Measurements from ENCODE around the gene ITM2C.

ITM2C gene

DNA sequence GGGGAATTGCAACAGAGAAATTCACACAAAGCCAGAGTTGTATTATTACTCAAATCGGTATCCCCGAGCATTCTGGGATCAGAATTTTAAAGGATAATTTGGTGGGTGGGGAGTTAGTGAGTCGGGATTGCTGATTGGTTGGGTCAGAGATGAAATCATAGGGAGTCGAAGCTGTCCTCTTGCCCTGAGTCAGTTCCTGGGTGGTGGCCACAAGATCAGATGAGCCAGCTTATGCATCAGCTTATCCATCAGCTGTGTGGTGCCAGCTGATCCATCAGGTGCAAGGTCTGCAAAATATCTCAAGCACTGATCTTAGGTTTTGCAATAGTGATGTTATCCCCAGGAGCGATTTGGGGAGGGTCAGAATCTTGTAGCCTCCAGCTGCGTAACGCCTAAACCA is 34.3 kb upstream of the ITM2C start:
- Histone ChIP-seq H3K4me3 (ENCODE audit: low read depth, low read length) (no peak overlapping the region), H3K4me1 (ENCODE audit: control insufficient read depth, insufficient read depth, low read length) (no peaks in the 10 kb centered on the region), H3K9me3 (ENCODE audit: control insufficient read depth, insufficient read depth, low read depth, low read length) (no peaks in the 10 kb centered on the region), H3K27ac (ENCODE audit: extremely low read depth, low read depth, low read length) (no peak overlapping the region), H3K36me3 (ENCODE audit: control insufficient read depth in 2 of 2, insufficient read depth in 1 of 2, low read length in 2 of 2) (no peaks in the 10 kb centered on the region)
- ChIA-PET CTCF (interaction anchor here (2.8 kb wide), 1 partner anchor 158 kb away, joined by 7 read pairs; no protein-coding TSS in a partner anchor), POLR2A (no interaction called here)
- TF ChIP-seq ZNF624 (tag by site-specific recombination; IDR thresholded peaks at IDR 0.05) (no peak), TRIM28 (IDR thresholded peaks at IDR 0.05; ENCODE audit: borderline replicate concordance, low read length) (no peak), ZNF341 (tag by site-specific recombination; IDR thresholded peaks at IDR 0.05; ENCODE audit: low read depth) (no peak), ZNF510 (tag by site-specific recombination; IDR thresholded peaks at IDR 0.05; ENCODE audit: insufficient replicate concordance) (no peak), ZNF175 (tag by site-specific recombination; IDR thresholded peaks at IDR 0.05) (no peak), BCL11A (tag by site-specific recombination; IDR thresholded peaks at IDR 0.05; ENCODE audit: low read depth) (no peak)
- TF ChIP-seq, protein P1, sequence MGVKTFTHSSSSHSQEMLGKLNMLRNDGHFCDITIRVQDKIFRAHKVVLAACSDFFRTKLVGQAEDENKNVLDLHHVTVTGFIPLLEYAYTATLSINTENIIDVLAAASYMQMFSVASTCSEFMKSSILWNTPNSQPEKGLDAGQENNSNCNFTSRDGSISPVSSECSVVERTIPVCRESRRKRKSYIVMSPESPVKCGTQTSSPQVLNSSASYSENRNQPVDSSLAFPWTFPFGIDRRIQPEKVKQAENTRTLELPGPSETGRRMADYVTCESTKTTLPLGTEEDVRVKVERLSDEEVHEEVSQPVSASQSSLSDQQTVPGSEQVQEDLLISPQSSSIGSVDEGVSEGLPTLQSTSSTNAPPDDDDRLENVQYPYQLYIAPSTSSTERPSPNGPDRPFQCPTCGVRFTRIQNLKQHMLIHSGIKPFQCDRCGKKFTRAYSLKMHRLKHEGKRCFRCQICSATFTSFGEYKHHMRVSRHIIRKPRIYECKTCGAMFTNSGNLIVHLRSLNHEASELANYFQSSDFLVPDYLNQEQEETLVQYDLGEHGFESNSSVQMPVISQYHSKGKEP (tag by site-specific recombination; IDR thresholded peaks at IDR 0.05): no peak
- TF ChIP-seq, protein P2, sequence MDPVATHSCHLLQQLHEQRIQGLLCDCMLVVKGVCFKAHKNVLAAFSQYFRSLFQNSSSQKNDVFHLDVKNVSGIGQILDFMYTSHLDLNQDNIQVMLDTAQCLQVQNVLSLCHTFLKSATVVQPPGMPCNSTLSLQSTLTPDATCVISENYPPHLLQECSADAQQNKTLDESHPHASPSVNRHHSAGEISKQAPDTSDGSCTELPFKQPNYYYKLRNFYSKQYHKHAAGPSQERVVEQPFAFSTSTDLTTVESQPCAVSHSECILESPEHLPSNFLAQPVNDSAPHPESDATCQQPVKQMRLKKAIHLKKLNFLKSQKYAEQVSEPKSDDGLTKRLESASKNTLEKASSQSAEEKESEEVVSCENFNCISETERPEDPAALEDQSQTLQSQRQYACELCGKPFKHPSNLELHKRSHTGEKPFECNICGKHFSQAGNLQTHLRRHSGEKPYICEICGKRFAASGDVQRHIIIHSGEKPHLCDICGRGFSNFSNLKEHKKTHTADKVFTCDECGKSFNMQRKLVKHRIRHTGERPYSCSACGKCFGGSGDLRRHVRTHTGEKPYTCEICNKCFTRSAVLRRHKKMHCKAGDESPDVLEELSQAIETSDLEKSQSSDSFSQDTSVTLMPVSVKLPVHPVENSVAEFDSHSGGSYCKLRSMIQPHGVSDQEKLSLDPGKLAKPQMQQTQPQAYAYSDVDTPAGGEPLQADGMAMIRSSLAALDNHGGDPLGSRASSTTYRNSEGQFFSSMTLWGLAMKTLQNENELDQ (tag by site-specific recombination; IDR thresholded peaks at IDR 0.05; ENCODE audit: low read depth): no peak
- TF ChIP-seq, protein P3, sequence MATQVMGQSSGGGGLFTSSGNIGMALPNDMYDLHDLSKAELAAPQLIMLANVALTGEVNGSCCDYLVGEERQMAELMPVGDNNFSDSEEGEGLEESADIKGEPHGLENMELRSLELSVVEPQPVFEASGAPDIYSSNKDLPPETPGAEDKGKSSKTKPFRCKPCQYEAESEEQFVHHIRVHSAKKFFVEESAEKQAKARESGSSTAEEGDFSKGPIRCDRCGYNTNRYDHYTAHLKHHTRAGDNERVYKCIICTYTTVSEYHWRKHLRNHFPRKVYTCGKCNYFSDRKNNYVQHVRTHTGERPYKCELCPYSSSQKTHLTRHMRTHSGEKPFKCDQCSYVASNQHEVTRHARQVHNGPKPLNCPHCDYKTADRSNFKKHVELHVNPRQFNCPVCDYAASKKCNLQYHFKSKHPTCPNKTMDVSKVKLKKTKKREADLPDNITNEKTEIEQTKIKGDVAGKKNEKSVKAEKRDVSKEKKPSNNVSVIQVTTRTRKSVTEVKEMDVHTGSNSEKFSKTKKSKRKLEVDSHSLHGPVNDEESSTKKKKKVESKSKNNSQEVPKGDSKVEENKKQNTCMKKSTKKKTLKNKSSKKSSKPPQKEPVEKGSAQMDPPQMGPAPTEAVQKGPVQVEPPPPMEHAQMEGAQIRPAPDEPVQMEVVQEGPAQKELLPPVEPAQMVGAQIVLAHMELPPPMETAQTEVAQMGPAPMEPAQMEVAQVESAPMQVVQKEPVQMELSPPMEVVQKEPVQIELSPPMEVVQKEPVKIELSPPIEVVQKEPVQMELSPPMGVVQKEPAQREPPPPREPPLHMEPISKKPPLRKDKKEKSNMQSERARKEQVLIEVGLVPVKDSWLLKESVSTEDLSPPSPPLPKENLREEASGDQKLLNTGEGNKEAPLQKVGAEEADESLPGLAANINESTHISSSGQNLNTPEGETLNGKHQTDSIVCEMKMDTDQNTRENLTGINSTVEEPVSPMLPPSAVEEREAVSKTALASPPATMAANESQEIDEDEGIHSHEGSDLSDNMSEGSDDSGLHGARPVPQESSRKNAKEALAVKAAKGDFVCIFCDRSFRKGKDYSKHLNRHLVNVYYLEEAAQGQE (tag by site-specific recombination; IDR thresholded peaks at IDR 0.05): no peak
- TF ChIP-seq, protein P4, sequence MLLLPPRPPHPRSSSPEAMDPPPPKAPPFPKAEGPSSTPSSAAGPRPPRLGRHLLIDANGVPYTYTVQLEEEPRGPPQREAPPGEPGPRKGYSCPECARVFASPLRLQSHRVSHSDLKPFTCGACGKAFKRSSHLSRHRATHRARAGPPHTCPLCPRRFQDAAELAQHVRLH (tag by site-specific recombination; IDR thresholded peaks at IDR 0.05): no peak
- TF ChIP-seq, protein P5, sequence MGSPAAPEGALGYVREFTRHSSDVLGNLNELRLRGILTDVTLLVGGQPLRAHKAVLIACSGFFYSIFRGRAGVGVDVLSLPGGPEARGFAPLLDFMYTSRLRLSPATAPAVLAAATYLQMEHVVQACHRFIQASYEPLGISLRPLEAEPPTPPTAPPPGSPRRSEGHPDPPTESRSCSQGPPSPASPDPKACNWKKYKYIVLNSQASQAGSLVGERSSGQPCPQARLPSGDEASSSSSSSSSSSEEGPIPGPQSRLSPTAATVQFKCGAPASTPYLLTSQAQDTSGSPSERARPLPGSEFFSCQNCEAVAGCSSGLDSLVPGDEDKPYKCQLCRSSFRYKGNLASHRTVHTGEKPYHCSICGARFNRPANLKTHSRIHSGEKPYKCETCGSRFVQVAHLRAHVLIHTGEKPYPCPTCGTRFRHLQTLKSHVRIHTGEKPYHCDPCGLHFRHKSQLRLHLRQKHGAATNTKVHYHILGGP (tag by site-specific recombination; IDR thresholded peaks at IDR 0.05): no peak

DNA sequence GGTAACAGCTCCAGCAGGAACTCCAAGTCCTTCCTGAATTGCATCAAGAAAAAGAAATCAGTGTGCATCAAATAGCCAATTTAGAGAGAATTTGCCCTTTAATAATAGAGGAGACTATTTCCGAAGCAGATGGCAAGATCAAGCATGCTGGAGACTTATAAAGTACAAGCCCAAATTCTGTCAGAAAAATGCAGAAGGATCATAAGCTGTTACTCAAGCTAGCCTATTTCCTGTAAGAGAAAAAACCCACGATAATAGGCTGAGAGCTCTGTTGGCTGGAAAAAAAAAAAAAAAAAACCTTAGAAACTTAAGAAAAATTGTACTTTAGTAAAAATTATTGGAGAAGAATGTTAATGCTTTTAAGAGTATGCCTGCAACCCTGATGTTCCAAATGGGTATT is 24.4 kb upstream of the ITM2C start:
- TF ChIP-seq ZNF157 (tag by site-specific recombination; IDR thresholded peaks at IDR 0.05): no peak
- TF ChIP-seq, protein P6, sequence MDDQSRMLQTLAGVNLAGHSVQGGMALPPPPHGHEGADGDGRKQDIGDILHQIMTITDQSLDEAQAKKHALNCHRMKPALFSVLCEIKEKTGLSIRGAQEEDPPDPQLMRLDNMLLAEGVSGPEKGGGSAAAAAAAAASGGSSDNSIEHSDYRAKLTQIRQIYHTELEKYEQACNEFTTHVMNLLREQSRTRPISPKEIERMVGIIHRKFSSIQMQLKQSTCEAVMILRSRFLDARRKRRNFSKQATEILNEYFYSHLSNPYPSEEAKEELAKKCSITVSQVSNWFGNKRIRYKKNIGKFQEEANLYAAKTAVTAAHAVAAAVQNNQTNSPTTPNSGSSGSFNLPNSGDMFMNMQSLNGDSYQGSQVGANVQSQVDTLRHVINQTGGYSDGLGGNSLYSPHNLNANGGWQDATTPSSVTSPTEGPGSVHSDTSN (CRISPR knock-in tag; IDR thresholded peaks at IDR 0.05): no peak
- no peak for TF ChIP-seq TRIM28 (IDR thresholded peaks at IDR 0.05; ENCODE audit: borderline replicate concordance, low read length)
- TF ChIP-seq BCL11B (tag by site-specific recombination; IDR thresholded peaks at IDR 0.05; ENCODE audit: low read depth): no peak
- no peak for TF ChIP-seq ZNF76 (tag by site-specific recombination; IDR thresholded peaks at IDR 0.05; ENCODE audit: borderline replicate concordance, low read depth)
- TF ChIP-seq ZNF555 (tag by site-specific recombination; conservative IDR thresholded peaks at IDR 0.05): no peak
- TF ChIP-seq ZNF561 (tag by site-specific recombination; IDR thresholded peaks at IDR 0.05; ENCODE audit: borderline replicate concordance): no peak
- no peak for TF ChIP-seq ZBTB21 (tag by site-specific recombination; IDR thresholded peaks at IDR 0.05)
- TF ChIP-seq, protein P4 (tag by site-specific recombination; IDR thresholded peaks at IDR 0.05): no peak
- CTCF ChIA-PET: interaction anchor here (2.0 to 2.3 kb wide), 2 partner anchors 8 to 147 kb away, joined by 4 to 8 read pairs; no protein-coding TSS in a partner anchor
- POLR2A ChIA-PET: interaction anchor here (1.4 kb wide), 1 partner anchor 24 kb away, joined by 7 read pairs; the partner anchor contains the start of gene ITM2C
- Histone ChIP-seq H3K4me3 (ENCODE audit: low read depth, low read length) (no peak overlapping the region), H3K36me3 (ENCODE audit: control insufficient read depth in 2 of 2, insufficient read depth in 1 of 2, low read length in 2 of 2) (no peaks in the 10 kb centered on the region), H3K4me1 (ENCODE audit: control insufficient read depth, insufficient read depth, low read length) (no peaks in the 10 kb centered on the region), H3K9me3 (ENCODE audit: control insufficient read depth, insufficient read depth, low read depth, low read length) (no peaks in the 10 kb centered on the region), H3K27ac (ENCODE audit: extremely low read depth, low read depth, low read length) (no peak overlapping the region)

Measured in HEK293 (cell line).